B cell (primary cell): ENCODE data around the gene PIAS2.

ENCODE experiments used
- EZH2 ChIP-seq: IDR thresholded peaks from 2 replicates; pipeline ENCODE4 v1.6.1; 2012; ENCODE audit warnings: borderline replicate concordance, low read depth, mild to moderate bottlenecking, moderate library complexity, low read length; ENCODE audit not compliant: insufficient read depth, poor library complexity, severe bottlenecking
- TF ChIP-seq, protein P1 (sequence below): fragments of 200-600 bp; IDR thresholded peaks from one replicate; pipeline ENCODE4 v1.8.0; 2022; ENCODE audit warnings: antibody characterized with exemption, mild to moderate bottlenecking

DNA sequence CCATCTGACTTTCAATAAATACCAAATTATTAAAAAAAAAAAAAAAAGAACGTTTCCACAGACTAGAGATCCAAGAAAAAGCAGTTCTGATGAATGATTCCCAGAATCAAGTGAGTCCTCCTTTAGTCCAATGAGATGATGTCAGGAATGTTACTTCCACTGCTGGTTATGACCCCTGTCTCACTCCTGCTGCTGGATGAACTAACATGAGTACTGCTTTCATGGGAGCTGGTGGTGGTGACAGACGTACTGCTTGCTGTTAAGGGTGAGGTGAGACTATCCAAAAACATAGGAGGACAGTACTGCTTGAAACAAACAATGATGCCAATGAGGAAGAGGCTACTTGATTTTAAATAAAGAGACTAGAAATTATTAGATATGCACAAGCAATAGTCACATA lies 105.0 kb downstream of the PIAS2 start:
- TF ChIP-seq, protein P1, sequence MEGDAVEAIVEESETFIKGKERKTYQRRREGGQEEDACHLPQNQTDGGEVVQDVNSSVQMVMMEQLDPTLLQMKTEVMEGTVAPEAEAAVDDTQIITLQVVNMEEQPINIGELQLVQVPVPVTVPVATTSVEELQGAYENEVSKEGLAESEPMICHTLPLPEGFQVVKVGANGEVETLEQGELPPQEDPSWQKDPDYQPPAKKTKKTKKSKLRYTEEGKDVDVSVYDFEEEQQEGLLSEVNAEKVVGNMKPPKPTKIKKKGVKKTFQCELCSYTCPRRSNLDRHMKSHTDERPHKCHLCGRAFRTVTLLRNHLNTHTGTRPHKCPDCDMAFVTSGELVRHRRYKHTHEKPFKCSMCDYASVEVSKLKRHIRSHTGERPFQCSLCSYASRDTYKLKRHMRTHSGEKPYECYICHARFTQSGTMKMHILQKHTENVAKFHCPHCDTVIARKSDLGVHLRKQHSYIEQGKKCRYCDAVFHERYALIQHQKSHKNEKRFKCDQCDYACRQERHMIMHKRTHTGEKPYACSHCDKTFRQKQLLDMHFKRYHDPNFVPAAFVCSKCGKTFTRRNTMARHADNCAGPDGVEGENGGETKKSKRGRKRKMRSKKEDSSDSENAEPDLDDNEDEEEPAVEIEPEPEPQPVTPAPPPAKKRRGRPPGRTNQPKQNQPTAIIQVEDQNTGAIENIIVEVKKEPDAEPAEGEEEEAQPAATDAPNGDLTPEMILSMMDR, result no peak
- TF ChIP-seq EZH2, result no peak
